Peyer's patch (tissue), 4 donors: Measurements from ENCODE around the gene SEMA5B. TPM values are rescaled to one million over a fixed set of nuclear protein-coding genes. Genes with fewer than 3 reads are reported as not detected.

Source experiments
- DNase-seq, 3 donors: peaks; one replicate each; pipeline ENCODE4 v3.0.0-alpha.2; 2017 to 2019
- H3K27ac ChIP-seq, 4 donors: fragments of 200-600 bp; sonication (generic); one replicate each; pipeline ENCODE4 v1.5.1; 2016 to 2019
- H3K27me3 ChIP-seq, 2 donors: fragments of 200-600 bp; sonication (generic); one replicate each; pipeline ENCODE4 v1.5.1; 2019
- H3K36me3 ChIP-seq, 3 donors: fragments of 200-600 bp; sonication (generic); one replicate each; pipeline ENCODE4 v1.5.1; 2016 to 2019
- H3K4me1 ChIP-seq, 4 donors: fragments of 200-600 bp; sonication (generic); one replicate each; pipeline ENCODE4 v1.5.1; 2016 to 2019
- H3K4me3 ChIP-seq, 4 donors: fragments of 200-600 bp; sonication (generic); 1 replicate in 3 of 4; 2 replicates in 1 of 4; pipeline ENCODE4 v1.5.1; 2016 to 2019; ENCODE audit warnings: mild to moderate bottlenecking in 1 of 4
- H3K9me3 ChIP-seq, 4 donors: fragments of 200-600 bp; sonication (generic); one replicate each; pipeline ENCODE4 v1.5.1; 2016 to 2019; ENCODE audit warnings: mild to moderate bottlenecking in 1 of 4
- CTCF ChIP-seq, 6 experiments: fragments of 450-650 bp in 4 of 6; fragments of 200-600 bp in 2 of 6; sonication (generic) in 1 of 6; IDR thresholded peaks; one replicate each; pipeline ENCODE4 v1.5.1; 2017 to 2019; ENCODE audit warnings: antibody characterized with exemption in 6 of 6, mild to moderate bottlenecking in 3 of 6, moderate library complexity in 1 of 6
- POLR2A ChIP-seq, 2 donors: fragments of 450-650 bp; IDR thresholded peaks; one replicate each; pipeline ENCODE4 v1.5.1; 2017; ENCODE audit warnings: antibody characterized with exemption in 2 of 2, mild to moderate bottlenecking in 2 of 2, moderate library complexity in 2 of 2
- total RNA-seq, 4 donors: library from RNA; depleted of rRNA; stranded (reverse); fragments of >200 nt; gene quantifications; one replicate each; pipeline ENCODE4 v1.1.0, GENCODE V29; 2016

The SEMA5B gene
- total RNA-seq, 4 donors from 2014 or later = 0.54 to 6.8 (median 2.5) TPM; not detected in 1

GRCh38 chr3:122996038-122996580 lies 31.5 kb downstream of the SEMA5B start:
- DNase-seq = no peak

GRCh38 chr3:122994954-122995353 lies 32.6 kb downstream of the SEMA5B start:
- DNase-seq = no peak
- no peaks in the 10 kb centered on the region for H3K27me3 ChIP-seq
- H3K27ac ChIP-seq = no peak overlapping the region
- no peaks in the 10 kb centered on the region for H3K9me3 ChIP-seq
- no peak for TF ChIP-seq POLR2A (IDR thresholded peaks at IDR 0.05)
- TF ChIP-seq CTCF (IDR thresholded peaks at IDR 0.05) = no peak
- H3K36me3 ChIP-seq = no peaks in the 10 kb centered on the region
- H3K4me3 ChIP-seq = no peak overlapping the region
- H3K4me1 ChIP-seq = no peaks in the 10 kb centered on the region

More at GRCh38 chr3:122996038-122996580, 31.5 kb downstream of the SEMA5B start:
- Histone ChIP-seq H3K4me1 (no peaks in the 10 kb centered on the region), H3K9me3 (no peaks in the 10 kb centered on the region), H3K27me3 (no peaks in the 10 kb centered on the region), H3K4me3 (no peak overlapping the region), H3K36me3 (no peaks in the 10 kb centered on the region), H3K27ac (no peak overlapping the region)
- no peak for TF ChIP-seq POLR2A (IDR thresholded peaks at IDR 0.05)
- no peak for TF ChIP-seq CTCF (IDR thresholded peaks at IDR 0.05)

- no peaks in the 10 kb centered on the region for H3K36me3 ChIP-seq
- no peak overlapping the region for H3K27ac ChIP-seq
- DNase-seq = no peak
- H3K27me3 ChIP-seq = no peaks in the 10 kb centered on the region
- no peaks in the 10 kb centered on the region for H3K4me1 ChIP-seq
- no peak for TF ChIP-seq POLR2A (IDR thresholded peaks at IDR 0.05)
- no peak for TF ChIP-seq CTCF (IDR thresholded peaks at IDR 0.05)
- H3K9me3 ChIP-seq = no peaks in the 10 kb centered on the region
- no peak overlapping the region for H3K4me3 ChIP-seq
These were observed 34.2 kb downstream of the SEMA5B start for GRCh38 chr3:122993124-122993978.

- H3K9me3 ChIP-seq = no peaks in the 10 kb centered on the region
- no peaks in the 10 kb centered on the region for H3K27me3 ChIP-seq
- DNase-seq = no peak
- H3K27ac ChIP-seq = no peak overlapping the region
- H3K4me1 ChIP-seq = no peaks in the 10 kb centered on the region
- no peaks in the 10 kb centered on the region for H3K36me3 ChIP-seq
- no peak for TF ChIP-seq POLR2A (IDR thresholded peaks at IDR 0.05)
- TF ChIP-seq CTCF (IDR thresholded peaks at IDR 0.05) = no peak
- no peak overlapping the region for H3K4me3 ChIP-seq
These were observed 34.9 kb downstream of the SEMA5B start for GRCh38 chr3:122992676-122993075.

- Histone ChIP-seq H3K36me3 (no peaks in the 10 kb centered on the region), H3K4me3 (no peak overlapping the region), H3K4me1 (no peaks in the 10 kb centered on the region), H3K27ac (no peak overlapping the region), H3K9me3 (no peaks in the 10 kb centered on the region), H3K27me3 (no peaks in the 10 kb centered on the region)
- no peak for TF ChIP-seq POLR2A (IDR thresholded peaks at IDR 0.05)
- no peak for TF ChIP-seq CTCF (IDR thresholded peaks at IDR 0.05)
- no peak for DNase-seq
These were observed 35.4 kb downstream of the SEMA5B start for GRCh38 chr3:122992133-122992532.
